ENCODE measurements around the gene PEX14.

Gene PEX14

DNA sequence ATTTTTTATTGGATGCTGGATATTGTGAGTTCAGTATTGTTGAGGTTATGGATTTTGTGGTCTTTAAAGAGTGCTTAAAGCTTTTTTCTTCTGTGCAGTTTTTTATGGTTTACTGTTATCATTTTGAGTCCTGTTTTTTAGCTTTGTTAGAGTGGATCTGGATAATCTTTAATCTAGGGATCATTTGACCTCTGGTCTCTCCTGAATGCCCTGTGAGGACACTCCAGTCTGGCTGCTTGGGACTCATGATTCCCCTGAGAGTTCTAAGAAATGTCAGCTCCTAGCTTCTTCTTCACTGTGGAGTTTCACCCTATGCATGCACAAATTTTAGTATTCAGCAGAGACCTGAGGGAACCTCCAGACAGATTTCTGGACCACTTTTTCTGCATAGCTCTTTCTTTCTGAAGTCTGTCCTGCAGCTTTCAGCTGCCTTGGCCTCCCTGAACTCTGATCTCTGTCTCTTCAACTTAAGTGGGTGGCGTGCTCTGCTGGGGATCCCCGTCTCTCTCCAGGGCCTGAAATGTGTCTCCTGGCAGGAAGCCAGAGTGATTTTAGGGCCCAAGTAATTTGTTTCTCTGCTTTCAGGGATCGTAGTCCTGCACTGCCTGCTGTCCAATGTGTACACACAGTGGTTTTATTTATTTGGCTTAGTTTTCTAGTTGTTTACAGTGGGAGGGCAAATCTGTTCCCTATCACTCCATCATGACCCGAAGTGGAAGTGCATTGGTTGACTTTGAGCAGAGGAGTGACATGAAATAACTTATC, 14.7 kb downstream of the PEX14 start:
- intact Hi-C loops (cut with DNase I): no loop called here

DNA sequence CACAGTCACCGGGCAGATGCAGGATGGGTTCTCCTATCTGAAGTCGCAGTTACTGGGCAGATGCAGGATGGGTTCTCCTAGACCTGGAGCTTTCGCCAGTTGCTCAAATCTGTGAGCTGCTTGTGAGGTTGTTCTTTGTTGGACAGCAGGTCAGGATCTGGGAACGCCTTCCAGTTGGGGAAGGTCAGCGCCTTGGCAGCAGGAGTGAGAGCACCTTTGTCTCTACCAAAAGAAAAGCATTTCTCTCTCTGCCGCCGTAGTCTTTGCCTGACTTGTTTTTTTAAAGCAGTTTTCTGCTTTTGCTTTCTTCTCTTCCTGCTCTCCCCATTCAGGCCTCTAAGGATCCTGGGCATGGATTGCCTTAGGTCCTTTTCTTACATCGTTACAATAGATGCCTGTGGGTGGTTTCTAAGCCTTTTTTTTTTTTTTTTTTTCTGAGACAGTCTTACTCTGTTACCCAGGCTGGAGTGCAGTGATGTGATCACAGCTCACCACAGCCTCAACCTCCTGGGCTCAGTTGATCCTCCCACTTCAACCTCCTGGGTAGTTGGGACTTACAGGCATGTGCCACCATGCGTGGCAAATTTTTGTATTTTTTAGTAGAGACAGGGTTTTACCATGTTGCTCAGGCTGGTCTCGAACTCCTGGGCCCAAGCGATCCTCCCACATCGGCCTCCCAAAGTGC, 15.7 kb downstream of the PEX14 start:
- DNase-seq: no peak
- intact Hi-C loops (cut with DNase I): no loop called here

More for the DNA sequence above, 14.7 kb downstream of the PEX14 start:
- DNase-seq: no peak

DNA sequence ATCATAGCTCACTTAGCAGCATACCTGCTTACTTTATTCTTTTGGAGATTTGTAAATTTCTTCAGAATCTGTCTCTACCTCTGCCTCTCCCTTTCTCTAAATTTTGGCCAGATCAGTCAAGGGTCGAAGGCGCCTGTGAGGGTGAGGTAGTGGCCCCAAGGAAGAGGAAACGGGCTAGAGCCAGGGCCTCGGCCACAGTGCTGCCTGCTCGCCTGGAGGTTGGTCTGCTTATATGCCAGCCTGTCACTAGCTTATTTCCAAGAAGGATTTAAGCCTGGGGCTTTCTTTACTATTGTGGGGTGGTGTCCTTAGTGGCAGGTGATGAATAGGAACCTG, 19.6 kb downstream of the PEX14 start:
- intact Hi-C loops (cut with DNase I): loop anchor here (1.0 kb wide), 2 partner anchors 22 to 64 kb away; partner anchors contain the start of genes CENPS and DFFA
- DNase-seq: no peak

DNA sequence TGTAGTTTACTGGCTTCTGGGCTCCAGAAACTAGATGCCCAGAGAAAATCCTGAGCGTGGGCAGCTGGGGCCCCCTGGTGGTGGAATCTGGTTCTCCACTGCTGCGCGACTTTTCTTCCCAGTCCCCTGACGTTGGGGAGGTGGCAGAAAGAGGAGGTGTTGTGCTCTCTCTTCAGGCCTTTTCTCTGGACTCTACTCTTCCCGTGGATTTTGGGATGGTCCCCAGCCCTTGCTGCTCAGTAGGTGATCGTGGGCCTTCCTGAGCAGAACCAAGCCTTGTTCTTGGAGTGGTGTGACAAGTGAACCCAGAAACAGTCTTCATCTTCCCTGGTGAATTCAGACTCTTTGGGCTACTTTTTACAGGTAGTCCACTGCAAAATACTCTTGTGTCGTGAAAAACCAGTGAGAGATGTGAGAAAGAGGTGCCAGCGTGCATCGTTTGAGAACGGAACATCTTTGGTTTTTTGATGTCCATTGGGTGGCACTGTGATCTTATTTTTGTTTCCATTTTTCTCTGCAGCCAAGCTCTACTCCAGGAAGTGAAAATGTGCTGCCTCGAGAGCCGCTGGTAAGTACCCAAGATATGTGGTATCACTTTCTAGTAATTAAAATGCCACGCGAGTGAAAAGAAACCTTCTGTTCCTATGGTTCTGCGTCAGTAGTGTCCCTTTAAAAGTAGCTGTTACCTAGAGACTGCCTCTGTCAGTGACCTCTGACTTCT, 20.2 kb downstream of the PEX14 start:
- intact Hi-C loops (cut with DNase I): loop anchor here (1.0 kb wide), 3 partner anchors 23 to 372 kb away; partner anchors contain the start of genes CENPS and DFFA
- peak; percentile 61 to 97 (median 88) for DNase-seq

DNA sequence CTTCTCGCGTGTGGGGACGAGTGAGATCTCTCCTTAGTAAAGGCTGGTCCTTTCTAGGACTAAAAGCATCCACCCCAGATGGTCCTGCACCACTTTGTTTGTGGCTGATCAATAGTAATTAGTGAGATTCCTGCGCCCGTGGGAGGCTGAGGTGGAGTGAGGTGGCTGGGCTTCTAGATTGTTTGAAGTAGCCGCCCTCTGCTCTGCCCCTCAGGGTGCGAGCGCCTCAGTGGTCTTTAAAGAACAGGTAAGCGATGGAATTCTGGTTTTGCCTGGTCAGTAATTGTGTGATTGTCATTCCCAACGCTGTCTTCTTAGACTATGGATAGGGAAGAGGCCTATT, 20.7 kb downstream of the PEX14 start:
- no peak for DNase-seq
- intact Hi-C loops (cut with DNase I): loop anchor here (1.0 kb wide), 1 partner anchor 372 kb away; no protein-coding TSS in a partner anchor

DNA sequence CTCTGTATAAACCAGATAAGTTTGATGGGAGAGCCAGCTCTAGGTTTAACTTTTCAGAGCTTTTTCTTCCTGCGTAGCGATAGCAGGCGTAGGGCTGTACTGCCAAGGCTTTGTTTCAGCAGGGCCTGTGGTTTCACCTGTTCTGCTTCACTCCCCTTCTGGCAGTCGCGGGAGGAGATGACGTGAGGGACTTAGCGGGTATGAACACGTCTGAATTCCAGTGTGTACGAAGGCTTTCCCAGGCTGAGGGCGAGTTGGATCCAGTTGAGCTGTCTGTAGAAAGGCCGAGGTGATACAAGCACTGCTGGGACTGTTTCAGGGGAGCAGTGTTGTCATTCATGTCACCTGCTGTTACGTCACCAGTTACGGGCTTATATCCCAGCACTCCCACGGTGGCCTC, 21.2 kb downstream of the PEX14 start:
- intact Hi-C loops (cut with DNase I): loop anchor here (1.0 kb wide), 1 partner anchor 371 kb away; no protein-coding TSS in a partner anchor
- no peak for DNase-seq

DNA sequence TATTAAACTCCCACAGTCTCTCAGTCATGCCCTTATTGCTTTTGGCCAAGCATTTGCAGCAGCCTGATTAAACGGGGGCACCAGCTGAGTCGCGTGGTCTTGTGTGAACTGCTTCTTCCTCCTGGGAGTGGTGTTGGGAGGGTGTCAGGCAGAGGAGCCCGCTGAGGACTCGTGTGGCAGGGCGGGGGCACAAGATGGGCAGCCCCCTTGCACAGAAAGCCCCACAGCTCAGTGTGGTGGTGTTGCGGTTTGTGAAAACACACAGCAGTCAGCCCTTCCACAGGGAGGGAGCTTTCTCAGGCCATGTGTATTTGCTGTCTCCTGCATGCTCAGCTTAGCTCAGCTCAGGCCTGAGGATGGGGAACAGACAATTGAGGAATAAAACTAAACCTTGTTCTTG, 22.4 kb downstream of the PEX14 start:
- no peak for DNase-seq
- intact Hi-C loops (cut with DNase I): no loop called here

DNA sequence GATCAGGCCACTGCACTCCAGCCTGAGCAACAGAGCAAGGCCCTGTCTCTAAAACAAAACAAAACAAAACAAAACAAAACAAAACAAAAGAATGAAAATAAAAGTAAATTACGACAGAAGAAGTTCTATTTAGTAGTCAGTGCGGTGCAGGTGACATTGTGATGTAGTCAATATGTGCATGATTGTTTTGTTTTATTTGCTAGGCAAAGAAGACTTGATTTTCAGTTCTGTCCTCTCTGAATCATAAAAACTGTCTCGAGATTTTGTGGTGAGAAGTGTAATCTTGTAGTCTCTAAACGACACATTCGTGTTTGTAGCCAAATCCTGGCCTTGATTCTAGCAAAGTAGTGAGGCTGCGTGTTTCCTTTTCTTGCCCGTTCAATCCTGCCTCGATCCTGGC, 23.5 kb downstream of the PEX14 start:
- DNase-seq: no peak
- intact Hi-C loops (cut with DNase I): no loop called here

DNA sequence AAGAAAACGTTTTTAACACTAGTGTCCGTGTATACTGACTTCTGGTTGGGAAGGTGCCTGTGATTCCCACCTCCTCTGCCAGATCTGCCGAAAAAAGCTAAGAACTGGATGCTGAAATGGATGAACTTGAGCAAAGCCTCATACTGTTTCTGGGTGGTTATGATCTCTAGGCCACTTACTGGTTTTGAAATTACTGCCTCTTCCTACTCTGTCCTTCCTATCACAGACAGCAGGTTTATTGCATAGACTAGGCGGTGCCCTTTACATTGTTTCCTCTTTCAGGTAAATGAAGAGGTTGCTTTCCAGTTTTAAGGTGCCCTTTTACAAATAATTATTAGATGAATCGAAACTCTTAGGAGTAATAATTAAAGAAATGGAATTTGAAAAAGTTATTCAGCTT, 27.5 kb downstream of the PEX14 start:
- intact Hi-C loops (cut with DNase I): no loop called here
- DNase-seq: no peak

DNA sequence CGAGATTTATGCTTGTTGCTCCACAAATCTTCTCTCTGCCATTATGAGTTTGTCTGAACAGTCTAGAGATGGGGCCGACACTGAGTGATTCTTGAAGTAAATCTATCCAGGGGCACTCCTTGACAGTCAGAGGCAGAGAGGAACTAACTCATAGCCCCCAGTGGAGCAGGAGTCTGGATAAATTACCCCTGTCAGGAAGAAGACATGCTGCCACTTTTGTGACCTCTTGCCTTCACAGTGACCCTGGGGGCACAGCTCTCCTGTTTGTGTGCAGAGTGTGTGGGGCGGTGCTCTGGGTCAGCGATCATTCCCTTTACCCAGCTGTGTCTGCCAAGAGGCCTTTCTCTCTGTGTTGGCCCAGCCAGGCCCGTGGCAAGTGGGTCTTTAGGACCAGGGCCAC, 29.5 kb downstream of the PEX14 start:
- intact Hi-C loops (cut with DNase I): no loop called here
- no peak for DNase-seq

DNA sequence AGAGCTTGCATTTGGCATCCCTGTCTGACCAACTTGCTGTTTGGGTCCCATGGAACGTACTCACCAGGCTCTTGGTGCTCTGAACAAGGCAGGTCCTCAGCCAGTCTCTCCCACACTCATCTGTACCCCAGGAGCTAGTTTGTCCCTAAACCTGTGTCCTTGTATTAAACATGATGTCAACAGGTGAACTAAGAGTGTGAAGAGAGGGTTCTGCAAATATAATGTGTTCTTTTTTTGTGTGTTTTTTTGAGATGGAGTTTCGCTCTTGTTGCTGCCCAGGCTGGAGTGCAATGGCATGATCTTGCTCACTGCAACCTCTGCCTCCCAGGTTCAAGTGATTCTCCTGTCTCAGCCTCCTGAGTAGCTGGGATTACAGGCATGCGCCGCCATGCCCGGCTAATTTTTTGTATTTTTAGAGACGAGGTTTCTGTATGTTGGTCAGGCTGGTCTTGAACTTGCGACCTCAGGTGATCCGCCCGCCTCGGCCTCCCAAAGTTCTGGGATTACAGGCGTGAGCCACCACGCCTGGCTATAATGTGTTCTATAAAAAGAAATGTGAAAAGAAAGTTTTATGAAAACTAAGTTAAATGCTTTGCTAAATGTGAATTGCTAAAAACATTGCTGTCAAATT, 31.4 kb downstream of the PEX14 start:
- intact Hi-C loops (cut with DNase I): loop anchor here (2.0 kb wide), 1 partner anchor 361 kb away; no protein-coding TSS in a partner anchor
- peak in 2 of 10 donors; percentile 57 to 68 for DNase-seq

DNA sequence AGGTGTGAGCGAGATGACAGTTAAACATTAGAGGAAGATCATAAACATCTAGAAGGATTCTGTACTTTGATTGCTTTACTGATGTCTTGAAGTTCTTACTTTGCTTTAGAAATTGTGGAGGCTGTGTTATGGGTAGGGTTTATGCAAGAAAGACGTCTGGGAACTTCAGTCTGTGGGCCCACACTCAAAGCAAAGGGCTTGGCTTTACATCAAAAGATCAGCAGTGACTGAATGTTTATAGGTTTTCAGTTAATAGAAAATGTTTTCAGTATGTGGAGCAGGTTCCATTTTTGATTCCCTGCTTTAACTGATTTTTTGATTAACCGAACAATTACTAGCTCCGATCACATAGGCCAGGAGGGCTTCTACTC, 31.9 kb downstream of the PEX14 start:
- intact Hi-C loops (cut with DNase I): loop anchor here (2.0 kb wide), 1 partner anchor 360 kb away; no protein-coding TSS in a partner anchor
- no peak for DNase-seq

DNA sequence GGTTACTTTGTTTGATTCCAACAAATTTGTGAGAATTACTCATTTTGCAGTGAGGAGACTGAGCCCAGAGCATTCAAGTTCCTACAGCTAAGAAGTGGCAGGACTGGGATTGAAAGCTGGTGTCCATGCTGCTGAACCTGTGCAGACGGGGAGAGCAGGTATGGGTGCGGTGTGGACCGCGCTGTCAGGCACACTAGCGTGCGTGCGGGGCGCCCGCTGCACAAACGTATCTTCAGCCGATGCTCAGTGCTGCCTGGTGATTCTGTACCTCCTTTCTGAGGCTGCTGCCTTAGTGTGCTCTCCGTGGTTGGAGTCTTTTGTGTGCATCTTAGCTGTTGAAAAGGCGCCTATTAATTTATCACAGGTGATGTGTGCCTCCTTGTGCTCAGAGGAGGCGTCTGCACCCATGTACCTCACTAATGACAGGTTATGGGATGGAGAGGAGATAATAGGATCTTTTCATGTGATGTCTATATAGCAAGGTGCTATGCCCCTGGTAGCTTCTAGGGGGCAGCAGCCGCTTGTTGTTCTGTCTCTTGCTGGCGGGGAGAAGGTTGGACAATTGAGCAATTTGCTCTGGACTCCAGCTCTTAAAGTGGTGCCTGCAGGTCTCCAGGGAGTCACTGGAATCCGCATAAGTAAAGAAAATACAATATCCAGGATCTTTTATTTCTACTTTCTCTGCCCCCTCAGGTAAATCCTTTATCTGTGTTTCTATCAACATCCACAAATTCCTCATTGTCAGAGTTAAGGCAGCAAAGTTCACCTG, 32.5 kb downstream of the PEX14 start:
- peak; percentile 37 to 94 (median 57) for DNase-seq
- intact Hi-C loops (cut with DNase I): loop anchor here (2.0 kb wide), 1 partner anchor 360 kb away; no protein-coding TSS in a partner anchor

DNA sequence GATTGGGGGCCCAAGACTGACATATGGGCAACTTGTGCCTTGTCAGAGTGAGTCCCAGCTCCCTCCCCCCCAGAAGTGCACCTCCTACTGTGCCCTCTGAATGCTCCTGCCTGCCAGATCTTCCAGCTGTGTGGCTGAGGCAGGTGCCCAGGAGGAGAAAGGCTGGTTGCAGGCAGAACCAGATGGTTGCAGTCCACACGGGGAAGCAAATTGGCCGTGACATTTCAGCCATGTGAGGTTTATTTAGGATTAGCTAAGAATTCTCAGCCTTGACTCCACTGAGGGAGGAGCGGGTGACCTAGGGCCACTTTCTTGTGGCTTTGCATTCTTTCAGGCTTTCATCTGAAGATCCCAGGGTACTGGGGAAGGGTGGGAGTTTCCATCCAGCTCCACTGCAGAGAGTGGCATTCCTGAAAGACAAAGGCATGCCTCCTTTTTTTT, 33.8 kb downstream of the PEX14 start:
- intact Hi-C loops (cut with DNase I): no loop called here
- peak in 1 of 10 donors; percentile 67 for DNase-seq

DNA sequence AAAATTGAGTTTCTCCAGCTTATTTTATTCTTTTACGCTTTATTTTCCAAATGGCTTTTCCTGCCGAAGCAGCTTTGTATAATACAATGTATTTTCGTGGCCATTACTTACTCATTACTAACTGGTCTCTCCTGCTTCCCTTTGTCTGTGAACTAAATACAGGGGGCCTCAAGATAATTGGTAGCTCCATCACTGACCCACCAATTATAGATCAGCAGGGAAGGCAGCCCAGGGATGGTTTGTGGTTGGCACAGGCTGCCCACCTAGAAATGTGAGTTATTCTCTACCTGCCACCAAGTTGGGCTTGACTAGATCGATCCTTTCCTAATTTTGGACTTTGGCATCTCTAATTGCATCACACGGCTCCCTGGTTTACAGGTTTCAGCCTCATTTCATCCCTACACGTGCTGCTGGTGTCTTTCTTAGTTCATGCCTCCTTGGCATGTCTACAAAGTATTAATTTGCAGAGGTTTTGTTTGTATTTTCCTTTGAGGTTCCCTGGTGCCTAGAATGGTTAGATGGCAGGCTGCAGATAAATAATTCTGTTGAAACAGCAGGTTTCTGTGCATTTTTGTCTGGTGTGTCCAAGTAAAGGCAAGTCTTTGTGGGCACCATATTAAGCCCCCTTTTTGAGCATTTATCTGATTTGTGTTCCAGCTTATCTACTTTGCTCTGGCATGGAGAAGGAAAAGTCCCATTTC, 35.2 kb downstream of the PEX14 start:
- intact Hi-C loops (cut with DNase I): loop anchor here (5.0 kb wide), 1 partner anchor 432 kb away; no protein-coding TSS in a partner anchor
- peak in 1 of 10 donors; percentile 20 for DNase-seq

DNA sequence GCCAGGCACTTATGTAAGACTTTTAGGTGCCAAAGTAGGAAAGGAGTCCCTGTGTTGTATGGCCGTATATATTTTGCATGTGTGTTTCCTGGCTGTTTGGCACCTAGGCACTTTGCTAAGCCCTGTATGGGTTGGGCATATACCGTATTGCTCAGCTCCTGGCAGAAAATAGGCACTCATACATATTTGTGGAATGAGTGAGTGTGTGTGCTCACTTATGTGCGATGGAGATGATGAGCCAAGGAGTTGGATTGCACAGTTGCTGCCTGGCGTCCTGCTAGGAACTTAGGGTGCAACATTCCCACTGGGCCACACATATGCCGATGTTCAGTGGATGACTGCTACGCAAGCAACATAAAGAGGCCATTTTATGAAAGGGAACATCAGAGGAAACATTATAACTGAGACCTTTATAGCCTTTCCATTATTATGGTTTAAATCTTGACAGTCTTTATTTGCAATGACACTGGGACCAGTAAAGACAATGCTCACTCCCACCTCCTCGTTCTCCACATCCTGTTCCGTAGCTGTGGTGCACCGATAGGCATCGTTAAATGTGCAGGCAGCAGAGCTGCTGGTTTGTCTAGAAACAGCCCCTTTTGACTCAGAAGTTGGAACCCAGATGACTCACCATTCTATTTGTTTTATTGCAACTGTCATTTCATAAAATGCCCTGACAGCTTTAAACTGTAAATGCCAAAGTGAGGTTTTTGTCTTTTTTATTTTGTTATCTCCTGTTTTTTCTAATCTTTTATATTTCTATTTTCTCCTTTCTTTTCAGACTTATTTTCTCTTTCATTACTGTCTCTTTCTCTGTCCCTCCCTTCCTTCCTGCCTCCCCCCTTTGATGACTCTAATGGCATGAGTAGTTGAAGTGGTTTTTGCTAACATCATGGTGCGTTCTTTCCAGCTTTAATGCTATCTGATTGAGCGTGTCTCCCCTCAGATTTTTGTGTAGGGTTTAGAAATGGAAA, 36.1 kb downstream of the PEX14 start:
- DNase-seq: peak in 2 of 10 donors; percentile 41 to 82
- intact Hi-C loops (cut with DNase I): loop anchor here (5.0 kb wide), 1 partner anchor 431 kb away; no protein-coding TSS in a partner anchor

DNA sequence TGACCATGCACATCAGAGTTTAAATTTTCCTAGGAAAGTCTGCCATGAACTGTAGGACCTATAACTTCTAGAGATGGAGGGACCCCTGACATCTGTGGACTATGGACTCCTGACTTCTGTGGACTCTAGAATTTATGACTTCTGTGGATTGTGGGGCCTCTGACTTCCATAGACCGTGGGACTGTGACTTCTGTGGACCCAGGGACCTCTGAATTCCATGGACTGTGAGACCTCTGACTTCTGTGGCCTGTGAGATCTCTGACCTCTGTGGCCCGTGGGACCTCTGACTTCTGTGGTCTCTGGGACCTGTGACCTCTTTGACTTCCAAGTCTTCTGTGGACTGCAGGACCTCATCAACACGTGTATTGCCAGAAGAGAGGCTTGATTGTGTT, 36.7 kb downstream of the PEX14 start:
- intact Hi-C loops (cut with DNase I): loop anchor here (5.0 kb wide), 1 partner anchor 431 kb away; no protein-coding TSS in a partner anchor
- DNase-seq: peak in 1 of 10 donors; percentile 16

DNA sequence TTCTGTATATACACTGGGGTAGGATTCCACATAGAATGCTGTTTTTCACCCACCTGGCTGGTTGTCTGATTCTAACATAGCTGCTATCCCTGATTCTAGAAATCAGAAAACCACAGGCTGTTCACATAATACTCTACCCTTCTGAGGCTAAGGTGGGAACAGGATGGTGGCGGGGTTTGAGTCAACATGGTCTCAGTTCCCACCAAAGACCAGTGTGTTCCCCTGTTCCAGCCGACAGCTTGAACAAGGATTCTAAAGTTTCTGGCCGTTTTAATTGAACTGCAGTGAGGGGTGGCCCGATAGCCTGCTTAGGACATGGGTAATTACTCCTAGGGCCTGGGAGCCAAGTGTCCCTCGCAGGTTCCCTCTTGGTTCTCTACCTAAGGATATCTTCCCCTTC, 38.4 kb downstream of the PEX14 start:
- no peak for DNase-seq
- intact Hi-C loops (cut with DNase I): loop anchor here (5.0 kb wide), 1 partner anchor 429 kb away; no protein-coding TSS in a partner anchor
